HG02588 (cell line): ENCODE data around the gene IL4R.
"Not testable (repeated sequence)": the region's sequence is repeated elsewhere in the genome, so short reads cannot be mapped to it uniquely, and the experiment has no call there.

ENCODE experiments used
- ATAC-seq: cut with Tn5 transposase; IDR thresholded peaks from one replicate; pipeline ENCODE4 v1.9.1; 2021; ENCODE audit warnings: mild to moderate bottlenecking, moderate library complexity; ENCODE audit not compliant: unreplicated experiment

IL4R gene

DNA sequence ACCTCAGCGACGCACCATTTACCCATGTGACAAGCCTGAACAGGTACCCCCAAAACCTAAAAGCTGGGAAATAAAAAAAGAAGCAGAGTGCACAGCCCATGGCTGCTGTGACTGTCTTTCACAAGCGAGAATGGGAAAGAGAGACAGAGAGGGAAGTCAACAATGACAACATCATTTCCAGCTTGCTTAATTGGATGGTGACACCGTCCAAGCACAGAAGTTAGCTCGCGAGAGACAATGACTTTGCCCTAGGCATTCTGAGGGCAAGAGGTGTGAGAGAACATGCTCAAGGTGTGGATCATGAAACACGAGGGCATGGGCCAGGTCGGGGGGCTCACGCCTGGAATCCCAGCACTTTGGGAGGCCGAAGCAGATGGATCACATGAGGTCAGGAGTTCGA lies 25.9 kb upstream of the IL4R start:
- ATAC-seq = no peak

DNA sequence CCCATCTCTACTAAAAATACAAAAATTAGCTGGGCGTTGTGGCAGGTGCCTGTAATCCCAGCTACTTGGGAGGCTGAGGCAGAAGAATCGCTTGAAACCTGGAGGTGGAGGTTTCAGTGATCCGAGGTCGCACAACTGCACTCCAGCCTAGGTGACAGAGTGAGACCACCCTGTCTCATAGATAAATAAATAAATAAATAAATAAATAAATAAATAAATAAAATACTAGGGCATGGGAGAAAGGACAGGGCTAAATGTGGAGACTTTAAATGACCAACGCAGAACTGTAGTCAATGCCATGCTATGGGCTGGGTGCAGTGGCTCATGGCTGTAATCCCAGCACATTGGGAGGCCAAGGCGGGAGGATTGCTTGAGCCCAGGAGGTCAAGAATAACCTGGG lies 25.5 kb upstream of the IL4R start:
- not testable (repeated sequence) for ATAC-seq

DNA sequence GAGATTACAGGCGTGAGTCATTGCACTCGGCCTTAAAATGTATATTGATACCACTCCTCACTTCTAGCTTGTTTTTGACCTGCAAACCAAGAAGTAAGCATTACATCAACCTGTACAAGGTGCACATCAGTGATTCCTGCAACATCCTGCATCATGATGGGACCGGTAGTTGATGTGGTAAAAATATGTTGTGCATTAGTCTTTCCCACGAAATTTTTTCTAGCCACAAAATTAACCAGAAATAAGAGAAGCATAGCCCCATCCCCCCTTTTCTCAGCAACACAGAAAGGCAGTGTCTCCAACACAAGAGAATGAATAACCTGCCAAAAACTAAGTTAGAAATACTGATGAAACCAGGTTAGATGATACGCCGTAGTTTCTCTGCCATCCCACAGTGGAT lies 24.1 kb upstream of the IL4R start:
- ATAC-seq = no peak

DNA sequence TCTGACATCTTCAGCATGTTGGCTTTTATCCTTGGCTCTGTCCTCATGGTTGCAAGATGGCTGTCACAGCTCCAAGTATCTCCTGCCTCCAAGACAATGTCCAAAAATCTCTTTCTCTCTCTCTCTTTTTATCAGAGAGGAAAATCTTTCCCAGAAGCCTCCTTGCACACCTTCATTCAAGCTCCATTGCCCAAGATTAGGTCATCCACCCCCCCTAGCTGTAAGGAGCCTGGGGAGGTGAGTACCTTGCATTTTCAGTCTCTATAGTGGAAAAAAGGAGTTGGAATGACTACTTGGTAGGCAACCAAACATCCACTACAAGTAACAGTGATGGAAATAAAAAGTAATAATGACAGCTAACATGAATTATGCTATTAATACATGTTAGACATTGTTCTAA lies 23.2 kb upstream of the IL4R start:
- no peak for ATAC-seq

DNA sequence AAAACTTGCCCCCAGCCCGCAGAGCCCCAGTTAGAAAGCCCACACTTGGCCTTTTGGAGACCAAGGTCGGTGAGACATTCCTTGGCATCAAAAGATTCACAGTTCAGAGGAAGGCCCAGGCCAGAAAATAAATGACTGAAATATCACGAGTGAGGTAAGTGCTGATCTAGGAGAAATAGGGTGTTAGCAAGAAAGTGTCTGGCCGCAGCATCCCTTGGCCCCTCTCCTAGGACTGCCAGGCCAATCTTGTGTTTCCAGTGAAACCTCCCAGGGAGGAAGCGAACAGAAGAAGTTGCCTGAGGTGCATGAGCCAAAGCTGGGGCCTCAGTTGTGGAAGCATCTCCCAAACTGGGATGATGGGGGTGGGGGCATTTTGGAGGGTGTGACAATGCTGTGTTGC lies 22.7 kb upstream of the IL4R start:
- no peak for ATAC-seq

DNA sequence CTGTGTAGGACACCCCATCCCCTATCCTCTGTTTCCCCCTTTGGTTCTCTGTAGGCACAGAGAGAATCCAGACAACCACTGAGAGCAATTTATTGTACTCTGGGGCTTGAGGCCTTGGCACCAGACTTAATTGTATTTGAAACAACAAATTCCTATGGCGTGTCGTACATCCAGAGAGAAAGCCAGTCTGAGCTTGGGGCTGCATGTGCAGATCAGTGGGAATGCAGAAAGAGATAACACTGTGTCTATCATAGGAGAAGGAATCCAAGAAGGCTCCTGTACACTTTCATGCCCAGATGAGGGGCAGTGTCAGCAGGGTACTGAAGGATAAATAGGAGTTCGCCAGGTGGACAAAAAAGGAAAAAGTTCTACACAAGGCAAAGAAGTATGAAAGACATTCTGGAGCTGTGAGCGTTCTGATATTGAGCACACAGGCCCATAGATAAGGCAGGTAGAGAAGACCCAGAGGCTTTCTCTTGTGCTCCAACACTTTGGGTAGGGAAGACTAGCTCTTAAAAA lies 22.0 kb upstream of the IL4R start:
- no peak for ATAC-seq

DNA sequence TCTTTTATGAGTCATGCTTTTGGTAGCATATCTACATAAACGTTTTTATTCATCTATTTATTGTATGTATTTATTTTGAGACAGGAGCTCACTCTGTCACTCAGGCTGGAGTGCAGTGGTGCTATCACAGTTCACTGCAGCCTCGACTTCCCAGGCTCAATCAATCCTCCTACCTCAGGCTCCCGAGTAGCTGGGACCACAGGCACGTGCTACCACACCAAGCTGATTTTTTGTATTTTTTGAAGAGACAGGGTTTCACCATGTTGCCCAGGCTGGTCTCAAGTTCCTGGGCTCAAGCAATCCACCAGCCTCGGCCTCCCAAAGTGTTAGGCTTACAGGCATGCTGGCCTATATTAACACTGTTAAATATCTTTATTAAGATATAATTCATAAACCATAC lies 20.4 kb upstream of the IL4R start:
- no peak for ATAC-seq

DNA sequence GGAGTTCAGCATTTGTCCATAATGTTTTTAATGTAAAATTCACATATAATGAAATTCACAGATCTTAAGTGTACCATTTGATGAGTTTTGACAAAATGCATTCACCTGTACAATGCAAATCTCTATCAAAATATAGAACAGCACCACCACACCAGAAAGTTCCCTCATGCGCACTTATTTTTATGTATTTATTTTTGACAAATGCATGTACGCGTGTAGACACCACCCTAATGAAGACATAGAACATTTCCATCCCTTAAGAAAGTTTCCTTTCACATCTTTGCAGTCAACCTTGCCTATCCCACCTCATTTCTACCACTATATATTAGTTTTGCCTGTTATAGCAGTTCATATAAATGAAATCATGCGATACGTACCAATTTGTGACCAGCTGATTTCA lies 15.6 kb upstream of the IL4R start:
- no peak for ATAC-seq

DNA sequence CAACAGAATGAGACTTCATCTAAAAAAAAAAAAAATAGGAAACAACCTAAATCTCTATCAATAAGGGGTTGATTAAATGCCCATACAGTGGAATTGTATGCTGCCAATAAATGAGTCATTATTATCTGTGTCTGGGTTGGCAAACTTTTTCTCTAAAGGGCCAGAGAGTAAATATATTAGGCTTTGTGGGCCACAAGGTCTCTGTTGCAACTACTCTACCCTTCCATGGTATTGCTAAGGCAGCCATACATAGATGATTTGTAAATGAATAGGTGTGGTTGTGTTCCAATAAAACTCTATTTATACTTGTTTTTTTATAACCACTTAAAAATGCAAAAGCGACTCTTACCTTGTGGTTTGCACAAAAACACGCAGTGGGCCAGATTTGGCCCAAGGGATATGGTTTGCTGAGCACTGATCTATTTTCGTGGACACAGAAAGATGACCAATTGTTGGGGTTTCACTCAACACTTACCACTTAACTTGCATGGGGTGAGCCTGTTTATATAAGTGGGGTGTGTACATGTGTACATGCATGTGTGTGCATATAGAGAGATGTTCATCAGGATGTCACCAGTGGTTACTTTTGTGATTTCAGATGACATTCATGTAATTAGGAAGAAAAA lies 12.4 kb upstream of the IL4R start:
- no peak for ATAC-seq

DNA sequence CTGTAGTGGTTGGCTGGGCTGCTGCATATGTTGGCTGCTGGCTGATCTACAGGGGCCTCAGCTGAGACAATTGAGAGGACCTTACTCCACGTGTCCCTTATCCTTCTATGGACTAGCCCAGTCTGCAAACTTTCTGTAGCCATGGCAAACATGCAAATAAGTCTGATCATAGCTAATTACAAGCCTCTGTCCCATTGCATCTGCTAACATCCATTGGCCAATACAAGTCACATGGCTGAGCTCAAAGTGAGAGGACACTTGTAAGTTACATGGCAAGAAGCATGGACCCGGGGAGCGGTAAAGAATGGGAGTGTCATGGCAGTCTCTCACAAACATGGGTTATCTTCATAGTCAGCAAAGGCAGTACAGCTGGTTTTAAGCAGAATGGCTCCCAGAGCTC lies 11.6 kb upstream of the IL4R start:
- ATAC-seq = no peak

DNA sequence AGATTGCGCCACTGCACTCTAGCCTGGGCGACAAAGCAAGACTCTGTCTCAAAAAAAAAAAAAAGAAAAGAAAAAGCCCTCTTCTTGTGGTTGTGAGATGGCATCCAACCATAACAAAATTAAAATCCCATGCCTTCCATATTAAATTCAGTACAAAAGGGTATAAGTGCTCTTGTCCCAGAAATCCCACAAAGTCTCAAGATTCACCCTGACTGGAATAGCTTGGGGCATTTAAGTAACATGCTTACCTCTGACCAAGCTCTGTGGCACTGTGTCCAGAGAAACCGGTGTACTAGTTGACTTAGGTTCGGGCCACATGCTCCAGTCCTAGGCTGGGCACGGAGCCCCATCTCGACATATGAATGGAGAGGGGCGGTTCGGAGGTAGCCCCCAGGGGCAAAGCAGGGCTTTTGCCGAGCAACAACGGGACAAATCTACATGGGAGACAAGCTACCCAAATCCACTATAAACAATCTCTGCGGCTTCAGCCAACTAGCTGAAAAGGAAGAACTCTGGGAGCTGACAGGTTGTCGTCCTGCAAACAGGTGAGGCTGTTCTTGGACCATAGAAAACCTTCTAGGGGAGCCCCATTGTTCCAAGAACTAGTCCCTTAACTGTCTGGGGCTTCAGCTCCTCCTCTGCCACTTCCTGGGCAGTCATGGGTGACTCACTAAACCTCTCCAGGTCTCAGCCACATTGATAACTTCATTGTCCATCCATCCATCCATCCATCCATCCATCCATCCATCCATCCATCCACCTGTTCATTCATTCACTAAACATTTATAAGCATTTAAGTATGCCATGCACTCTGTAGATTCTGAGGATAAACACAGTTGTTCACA lies 10.3 kb upstream of the IL4R start:
- no peak for ATAC-seq

DNA sequence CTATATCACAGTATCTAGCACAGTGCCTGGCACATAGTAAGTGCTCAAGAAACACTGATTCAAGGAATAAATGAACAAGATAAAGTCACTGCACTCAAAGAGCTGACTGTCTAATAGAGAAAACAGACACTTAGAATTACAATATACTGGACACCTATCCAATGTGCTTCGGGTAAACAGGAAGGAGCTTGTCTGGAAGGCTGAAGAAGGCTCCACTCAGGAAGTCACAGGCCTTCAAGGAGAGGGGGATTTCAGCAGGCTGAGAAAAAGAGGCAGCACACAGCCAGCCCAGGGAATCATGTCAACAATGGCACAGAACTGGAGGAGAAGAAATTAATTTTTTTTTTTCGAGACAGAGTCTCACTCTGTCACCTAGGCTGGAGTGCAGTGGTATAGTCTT lies 9.7 kb upstream of the IL4R start:
- no peak for ATAC-seq

DNA sequence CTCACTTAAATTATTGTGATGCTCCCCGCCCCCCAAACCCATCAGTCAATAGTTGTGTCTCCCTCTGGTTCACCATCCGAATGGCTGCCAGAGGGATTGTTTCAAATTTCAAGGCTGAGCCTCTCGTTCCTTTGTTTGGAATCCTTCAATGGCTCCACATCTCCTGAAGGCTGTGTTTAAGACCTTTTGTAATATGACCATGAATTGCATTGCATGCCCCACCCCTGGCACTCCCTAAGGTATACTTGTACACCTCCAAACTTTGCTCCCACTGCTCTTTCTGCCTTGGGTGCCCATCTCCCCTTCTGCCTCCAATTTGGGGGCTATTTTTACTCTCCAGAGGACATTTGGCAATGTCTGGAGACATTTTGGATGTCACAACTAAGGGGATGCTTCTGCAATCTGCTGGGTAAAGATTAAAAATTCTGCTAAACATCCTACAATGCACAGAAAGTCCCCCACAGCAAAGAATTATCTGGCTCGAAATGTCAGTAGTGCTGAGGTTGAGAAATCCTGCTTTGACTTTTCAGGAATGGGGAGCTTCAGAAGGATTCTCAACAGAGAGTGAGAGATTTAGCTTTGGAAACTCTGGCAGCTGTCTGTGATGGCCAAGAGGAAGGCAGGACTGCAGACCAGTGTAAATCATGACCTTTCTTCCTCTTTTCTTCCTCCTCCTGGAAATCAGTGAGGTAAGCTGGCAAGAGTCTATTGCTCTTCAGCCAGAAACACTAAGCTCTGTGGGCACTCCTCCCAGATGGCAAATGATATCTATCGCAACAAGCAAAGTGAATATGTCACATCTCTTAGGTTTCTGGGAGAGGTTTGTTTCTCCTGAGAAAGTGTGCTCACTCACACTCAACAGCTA lies 8.7 kb upstream of the IL4R start:
- no peak for ATAC-seq

DNA sequence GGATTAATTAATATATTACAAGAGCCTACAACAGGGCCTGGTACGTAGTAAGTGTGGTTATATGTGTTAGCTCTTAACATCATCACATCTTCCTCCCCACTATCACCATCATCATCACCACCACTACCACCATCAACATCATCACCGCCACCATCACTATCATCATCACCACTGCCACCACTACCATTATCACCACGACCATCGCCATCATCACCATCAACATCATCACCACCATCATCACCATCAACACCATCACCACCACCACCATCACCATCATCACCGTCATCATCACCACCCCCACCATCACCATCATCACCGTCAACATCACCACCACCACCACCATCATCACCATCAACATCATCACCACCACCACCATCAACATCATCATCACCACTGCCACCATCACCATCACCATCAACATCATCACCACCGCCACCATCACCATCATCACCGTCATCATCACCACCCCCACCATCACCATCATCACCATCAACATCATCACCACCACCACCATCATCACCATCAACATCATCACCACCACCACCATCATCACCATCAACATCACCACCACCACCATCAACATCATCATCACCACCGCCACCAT lies 7.8 kb upstream of the IL4R start:
- no peak for ATAC-seq

DNA sequence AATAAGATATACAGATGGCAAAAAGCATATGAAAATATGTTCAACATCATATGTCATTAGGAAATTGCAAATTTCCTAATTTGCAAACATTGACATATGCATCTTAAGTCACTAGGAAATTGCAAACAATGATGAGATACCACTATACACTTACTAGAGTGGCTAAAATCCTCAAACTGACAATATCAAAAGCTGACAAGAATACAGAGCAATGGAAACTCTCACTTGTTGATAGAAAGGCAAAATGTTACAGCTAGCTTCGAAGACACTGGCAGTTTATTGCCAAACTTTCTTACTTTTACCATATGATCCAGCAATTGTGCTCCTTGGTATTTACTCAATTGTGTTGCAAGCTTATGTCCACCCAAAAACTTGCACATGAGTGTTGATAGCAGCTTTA lies 5.0 kb upstream of the IL4R start:
- ATAC-seq = no peak

DNA sequence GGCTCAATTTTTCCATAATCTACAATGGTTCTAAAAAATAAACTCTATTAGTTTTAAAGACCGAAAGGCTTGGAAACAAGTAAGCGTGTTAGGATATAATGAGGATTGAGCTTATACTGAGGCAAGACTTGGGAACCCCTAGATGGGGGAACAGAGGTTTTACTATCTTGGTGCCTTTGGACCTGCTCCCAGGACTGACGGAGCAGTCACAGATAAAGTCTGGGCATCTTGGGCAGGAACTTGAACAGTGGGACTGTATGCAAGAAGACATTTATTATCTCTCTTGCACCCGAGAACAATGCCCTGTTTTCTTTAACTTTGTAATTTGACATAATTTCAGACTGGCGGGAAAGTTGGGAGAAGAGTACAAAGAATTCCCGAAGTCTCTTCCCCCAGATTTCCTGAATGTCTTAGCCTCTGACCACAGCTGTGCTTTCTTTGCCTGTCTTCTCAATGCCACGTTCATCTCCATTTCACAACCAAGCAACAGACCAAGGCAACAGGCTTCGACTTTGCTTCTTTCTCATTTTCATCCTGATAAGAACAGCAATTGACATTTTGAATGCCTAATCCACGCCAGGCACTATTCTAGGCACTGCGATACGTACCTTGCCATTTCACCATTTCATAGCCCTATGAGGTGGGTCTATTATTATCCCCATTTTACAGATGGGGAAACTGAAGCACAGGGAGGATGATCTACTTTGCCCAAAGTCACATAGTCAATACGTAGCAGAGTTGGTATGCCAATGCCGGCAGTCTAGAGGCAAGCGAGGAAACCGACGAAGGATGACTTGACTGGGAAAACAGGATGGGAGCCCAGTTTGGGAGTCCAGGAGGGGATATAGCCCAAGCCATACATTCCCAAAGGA lies 3.0 kb upstream of the IL4R start:
- no peak for ATAC-seq

DNA sequence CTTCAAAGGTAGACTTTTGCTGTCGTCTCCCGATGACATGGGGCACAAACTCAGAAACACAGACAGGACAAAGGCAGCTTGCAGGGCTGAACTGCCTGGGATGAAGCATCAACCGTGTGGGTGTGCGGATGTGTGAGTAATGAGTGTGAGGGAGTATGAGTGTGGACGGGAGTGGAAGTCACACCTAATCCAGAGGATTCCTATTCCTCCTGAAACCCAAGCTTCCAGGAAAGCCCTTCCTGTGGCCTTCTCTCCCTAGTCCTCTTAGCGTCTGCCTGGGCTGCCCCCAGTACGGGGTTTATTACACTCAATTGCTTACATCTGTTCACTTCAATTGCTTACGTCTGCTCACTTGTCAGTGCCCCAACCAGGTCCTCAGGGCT lies 2.3 kb upstream of the IL4R start:
- no peak for ATAC-seq

DNA sequence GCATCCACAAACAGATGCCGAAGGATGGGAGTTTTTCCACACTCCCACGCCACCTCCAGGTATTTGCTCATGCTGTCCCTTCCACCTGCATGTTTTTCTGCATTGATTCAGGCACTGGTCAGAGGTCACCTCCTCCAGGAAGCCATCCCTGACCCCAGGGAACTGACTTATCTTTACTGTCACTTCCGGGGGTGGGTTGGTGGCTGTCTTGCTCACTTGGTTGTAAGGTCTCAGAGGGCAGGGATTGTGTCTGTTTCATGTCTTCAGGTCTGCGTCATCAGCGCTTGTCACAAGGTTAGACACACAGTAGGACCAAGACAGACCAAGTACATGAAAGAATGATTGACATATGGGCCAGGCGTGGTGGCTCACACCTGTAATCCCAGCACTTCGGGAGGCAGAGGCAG lies 1.9 kb upstream of the IL4R start:
- ATAC-seq = no peak

DNA sequence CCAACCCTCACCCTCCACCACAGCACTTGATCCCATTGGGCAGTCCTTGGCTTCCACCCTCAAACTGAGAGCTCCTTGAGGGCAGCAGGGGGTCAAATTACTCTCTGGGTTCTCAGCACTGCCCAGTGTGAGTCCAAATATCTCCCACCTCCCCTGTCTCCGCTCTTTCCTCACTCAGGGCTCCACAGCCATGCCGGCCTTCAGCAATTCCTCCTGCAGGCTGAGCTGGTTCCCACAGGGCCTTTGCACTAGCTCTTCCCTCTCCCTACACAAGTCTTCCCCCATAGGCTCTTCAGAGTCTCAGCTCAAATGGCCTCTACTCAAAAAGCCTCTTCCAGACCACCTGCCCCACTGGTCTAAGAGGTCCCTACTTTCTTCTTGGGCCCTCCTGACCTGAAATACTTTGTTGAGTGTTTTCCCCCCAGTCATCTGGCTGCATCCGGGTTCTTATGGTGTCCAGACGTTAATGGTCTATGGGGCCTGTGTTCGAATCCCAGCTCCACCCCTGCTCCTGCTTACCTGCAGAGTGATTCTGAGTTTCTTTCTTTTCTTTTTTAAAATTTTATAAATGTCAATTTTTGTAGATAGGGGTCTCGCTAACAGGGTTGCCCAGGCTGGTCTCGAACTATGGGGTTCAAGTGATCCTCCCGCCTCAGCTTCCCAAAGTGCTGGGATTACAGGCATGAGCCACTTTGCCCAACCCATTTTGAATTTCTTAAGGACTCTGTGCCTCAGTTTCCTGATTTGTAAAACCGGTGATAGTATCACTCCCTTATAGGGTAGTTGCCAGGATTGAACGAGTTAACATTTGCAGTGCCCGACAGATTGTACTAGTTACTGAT lies 973 bp upstream of the IL4R start:
- no peak for ATAC-seq
